NCI-H2029 treated with DMSO at 0.1 percent for 48 hours (cell line): ENCODE measurements around the gene CD200.

Experiments used
- DNase-seq: peaks from one replicate; lab custom pipeline; 2025; lab: John Stamatoyannopoulos, UW

The CD200 gene

DNA sequence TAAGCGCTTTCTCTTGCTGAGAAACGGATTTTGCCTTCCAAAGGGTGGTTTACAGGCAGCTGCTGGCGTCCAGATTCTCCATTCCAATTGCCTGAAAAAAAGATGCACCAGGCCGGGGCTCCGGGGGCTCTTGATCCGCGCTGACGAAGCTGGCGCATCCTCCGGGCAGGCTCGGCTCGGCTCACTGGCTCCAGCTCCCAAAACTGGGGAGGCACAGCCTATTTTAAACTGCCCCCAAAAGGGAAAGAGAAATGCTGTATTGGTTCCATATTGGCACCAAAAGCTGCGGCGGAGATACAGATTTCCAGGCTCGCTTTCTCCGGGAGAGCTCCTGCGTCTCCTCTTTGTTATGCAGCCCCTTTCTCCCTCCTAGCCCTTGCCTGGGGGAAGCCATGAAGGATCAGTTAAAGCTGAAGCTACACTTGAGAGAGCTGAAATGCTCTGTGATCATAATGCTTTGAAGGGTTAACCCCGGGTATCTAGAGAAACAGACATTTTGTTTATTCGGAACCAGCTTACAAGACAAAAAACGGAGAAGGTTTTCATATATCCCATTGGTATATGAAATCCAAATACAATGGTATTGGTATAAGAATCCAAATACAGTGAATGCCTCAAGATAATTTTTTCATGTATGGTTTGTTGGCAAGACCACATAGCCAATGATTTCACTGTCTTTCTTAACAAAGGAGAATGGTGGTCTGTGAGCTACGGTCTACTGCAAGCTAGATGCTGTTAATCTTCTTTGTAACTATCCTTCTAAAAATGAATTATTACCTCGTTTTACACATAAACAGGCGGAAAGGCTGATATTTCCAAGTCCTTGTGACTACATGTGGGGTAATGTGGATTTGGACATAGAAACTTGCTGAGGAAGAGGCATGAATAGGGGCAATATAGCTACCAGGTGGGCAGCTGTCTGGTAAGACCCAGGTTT lies 693 bp downstream of the CD200 start:
- no peak for DNase-seq

DNA sequence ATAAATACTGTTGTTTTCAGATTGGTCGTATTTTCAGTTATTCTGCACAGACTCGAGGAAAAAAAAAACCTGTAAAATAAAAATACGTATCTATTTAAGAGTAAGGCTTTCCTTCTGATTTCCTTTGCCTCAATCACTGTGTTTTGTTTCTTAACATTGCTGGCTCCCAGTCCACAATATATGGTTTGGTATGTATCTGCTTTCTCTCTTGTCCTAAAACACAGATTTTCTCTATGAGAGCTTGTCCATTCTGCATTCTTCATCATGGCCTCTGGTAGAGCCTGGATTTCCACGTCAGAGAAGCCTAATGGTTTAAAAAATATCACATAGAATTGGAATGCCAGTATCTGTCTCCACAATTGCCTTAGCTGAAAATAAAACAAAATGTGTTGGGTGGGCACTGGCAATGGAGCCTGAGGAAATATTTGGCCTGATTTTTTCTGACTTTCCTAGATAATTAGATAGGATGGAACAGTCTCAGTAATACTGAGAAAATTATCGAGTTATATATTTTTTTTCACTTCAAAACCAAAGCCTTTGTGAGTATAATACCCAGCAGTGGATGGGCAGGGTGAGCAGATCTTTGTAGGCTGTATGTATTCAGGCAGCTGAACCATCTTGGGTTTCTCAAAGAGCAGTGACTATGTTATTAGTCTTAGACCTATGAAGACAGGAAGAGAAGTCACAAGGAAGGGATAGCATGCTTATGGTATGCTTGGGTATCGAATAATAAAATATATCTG lies 1.9 kb downstream of the CD200 start:
- DNase-seq = no peak

DNA sequence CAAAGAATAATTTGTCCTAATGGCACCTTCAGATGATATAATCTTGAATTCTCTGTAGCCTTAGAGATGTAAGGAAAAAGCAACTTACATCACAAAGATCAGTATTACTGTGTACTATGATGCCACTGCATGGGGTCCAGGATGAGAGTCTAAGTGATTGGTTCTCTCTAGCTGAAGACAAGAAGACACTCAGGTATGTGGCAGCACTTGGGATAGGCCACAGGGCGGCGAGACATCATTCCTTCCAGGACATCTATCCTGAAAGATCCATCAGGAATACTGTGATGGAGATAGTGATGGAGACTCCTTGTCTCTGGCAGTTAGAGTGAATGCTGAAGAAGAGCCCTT lies 2.5 kb downstream of the CD200 start:
- DNase-seq = no peak

DNA sequence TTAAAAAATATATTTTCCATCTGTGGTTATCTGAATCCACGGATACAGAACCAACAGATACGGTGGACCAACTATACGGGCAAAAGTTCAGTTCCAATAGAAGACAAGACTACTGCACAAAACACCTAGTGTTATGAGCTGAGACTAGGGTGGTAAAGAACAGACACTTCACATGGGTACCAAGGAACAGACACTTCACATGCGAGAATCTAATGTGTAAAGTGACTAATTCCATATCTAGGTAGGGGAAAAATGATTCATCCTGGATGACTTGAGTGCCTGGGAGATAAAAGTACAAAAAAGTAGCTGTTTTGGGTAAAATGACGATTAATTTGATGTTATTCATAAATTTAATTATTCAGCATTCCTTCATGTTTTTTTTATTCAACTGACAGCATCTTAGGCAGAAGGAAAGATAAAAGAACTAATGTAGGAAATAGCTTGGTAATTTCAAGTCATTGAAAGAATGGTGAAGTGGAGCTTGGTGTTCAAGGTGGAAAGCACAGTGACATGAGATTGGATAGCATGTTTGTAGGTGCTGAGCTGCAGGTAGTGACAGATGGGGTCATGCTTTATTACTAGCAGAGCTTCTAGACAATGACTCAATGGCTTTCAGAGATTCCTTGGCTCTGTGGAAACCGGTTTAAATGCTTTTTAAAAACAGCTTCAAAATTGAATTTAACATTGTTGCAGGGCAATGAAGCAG lies 5.2 kb downstream of the CD200 start:
- DNase-seq = no peak

DNA sequence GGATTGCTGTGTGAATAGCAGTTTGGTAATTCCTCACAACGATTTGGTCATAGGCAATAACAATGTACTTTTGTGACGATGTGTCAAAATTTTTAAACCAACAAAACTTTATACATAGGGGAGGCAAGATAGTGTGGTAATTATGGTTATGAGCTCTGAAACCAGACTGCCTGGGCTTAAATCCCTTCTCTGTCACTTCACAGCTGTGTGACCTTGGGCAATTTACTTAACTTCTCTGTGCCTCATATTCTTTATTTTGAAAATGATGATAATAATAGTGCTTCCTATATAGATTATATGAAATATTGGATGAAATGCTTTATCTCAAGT lies 5.7 kb downstream of the CD200 start:
- no peak for DNase-seq

DNA sequence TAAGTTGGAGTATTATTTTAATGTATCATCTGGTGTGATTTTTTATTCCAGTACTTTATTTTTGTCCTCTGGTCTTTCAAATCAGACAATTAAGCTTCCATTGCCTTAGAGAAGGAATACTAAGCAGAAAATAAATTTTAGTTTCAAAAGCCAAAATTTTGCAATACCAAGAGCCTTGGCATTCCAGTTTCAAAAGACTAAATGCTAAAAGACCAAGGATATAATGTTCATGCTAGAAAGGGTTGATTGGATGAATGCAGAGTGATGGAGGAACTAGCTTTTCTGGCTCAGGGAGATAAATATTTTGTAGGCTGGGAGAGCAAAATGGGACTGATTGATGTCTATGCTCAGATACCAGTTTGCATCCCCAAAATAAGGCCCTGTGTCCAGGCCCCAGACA lies 6.2 kb downstream of the CD200 start:
- no peak for DNase-seq

DNA sequence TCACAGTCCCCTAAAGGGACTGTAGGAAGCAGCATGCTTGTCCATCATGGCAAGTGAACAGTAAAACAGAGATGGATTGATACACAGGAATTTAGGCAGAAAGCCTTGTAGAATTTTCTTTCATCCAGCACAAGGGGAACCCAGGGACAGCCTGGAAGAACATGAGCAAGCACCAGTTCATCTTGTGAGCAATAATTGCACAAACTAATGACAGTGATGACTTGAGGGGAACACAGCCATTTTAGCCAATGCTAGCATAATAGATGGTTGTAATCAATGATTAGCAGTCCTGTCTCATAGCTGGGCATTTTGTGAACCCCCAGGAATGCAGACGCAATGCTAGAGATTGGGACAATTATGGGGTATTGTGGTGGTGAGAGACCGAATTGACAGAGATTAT lies 6.7 kb downstream of the CD200 start:
- no peak for DNase-seq

DNA sequence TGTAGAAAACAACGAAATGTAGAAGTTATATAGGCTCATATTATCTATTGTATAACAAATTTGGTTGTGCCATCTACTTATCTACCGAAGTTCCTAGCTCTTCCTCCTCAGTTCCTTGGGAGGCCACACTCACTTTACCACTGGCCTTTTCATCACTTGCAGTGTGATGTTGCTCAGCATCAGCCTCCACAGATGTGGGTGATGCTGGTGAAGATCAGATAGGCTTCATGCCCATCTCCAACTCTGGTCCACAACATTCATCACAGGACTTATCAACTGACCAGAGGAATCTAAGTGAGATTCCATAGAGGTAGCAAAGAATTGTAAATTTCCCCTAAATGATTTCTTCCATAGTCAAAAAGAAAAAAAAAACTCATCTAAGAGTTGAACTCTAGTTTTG lies 8.4 kb downstream of the CD200 start:
- no peak for DNase-seq

DNA sequence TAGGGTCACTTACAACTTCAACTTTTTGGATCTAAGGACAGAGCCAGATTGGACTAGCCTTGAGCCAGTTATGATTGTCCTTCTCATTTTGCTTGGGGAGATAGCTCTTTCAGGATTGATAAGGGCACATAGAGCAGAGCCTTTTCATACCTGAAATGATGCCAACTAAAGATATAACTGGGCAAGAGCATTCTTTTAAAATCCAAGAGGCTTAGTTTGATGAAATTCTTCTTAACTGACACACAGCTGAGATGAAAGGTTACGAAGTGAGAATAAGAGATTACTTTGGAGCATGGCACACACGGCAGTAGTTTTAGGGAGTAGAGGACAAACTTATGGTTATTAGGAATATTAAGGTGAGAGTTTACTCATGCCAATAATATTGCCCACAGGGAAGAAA lies 12.7 kb downstream of the CD200 start:
- no peak for DNase-seq

DNA sequence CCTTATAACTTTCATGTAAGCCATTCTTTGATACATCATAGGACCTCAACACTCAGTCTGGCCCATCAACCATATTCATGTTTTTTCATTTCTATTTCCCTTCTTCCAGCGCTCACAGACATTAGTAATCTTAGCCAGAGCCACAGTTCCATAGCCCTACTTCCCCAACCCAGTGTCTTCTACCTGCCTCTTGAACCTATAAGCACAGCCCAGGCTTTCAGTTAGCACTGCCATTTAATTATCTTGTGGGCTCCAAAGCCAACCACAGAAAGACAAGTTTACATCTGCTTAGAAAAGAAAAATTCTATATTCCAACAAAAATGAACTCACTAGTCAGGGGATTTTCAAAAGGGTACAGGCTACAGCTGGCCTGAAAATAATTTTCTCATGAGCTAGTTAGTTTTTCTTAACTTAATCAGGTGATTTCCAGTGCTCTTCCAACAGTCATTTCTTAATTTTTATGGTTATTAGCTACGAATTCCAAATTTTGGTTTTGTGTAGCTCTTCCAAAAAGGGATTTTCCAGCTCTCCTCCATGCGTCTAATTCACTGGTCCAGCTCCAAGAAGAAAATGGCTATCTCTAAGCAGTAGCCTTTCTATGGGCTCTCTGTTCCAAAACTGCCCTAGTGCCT lies 13.7 kb downstream of the CD200 start:
- DNase-seq = no peak

DNA sequence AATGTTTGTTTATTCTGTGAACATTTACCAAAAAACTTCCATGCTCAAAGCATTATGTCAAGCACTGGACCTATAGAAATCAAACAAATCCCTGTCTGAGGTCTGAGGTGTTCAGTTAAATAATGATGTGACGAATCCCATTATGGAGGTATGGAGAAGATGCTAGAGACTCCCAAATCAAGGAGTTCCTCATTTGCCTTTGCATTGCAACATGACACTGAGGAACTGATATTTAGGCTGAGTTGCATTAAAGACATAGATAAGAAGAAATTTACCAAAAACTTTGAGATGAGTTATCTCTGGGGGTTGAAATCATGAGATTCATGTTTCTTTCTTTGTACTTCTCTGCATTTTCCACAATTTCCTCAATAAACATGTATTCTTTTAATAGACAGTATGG lies 16.0 kb downstream of the CD200 start:
- DNase-seq = no peak

DNA sequence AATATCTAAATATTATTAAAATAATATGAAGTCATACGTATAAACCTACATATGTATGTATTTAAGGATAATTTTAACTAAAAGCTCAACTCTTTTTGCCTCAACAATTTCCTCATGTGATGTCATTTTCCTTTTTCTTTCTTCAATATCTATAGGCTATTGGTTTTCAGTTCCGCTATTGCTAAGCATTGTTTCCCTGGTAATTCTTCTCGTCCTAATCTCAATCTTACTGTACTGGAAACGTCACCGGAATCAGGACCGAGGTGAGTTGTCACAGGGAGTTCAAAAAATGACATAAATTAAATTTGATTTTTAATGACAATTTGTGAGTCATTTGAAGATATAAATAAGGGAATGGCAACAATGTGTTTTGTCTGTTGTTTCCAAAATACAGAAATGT lies 16.6 kb downstream of the CD200 start:
- no peak for DNase-seq

DNA sequence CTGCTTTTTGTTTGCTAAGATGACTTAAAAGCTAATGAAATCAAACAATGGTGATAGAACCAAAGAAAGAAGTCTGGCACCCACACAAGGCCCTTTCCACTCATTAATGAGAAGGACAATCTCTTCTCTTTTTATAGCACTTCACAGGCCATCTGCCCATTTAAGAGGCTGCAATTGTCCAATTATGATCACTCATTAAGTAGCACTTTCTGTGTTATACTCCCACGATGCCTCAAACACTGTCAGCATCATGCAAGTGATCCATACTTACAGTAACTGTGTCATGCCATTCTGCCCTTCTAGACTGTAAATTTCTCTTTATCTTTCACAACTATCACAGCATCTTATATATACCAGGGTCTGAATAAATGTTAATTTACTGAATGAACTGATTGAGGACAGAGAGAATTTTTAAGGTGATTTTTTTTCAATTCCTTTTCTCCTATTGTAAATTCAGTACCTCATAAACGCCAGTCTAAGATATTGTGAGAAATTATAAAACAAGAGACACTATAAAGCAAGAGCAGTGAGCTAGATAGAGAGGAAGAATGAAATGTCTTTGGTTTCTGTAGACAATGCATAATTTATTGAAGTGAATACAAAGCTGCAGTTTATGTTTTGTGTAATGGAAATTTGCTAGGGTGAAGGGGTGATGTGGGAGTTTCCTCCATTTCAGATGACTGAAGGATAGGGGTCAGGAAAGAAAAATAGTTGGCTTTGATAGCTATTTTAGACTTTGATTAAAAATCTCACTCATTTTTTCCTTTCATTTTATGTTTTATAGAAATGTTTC lies 17.3 kb downstream of the CD200 start:
- DNase-seq = no peak

DNA sequence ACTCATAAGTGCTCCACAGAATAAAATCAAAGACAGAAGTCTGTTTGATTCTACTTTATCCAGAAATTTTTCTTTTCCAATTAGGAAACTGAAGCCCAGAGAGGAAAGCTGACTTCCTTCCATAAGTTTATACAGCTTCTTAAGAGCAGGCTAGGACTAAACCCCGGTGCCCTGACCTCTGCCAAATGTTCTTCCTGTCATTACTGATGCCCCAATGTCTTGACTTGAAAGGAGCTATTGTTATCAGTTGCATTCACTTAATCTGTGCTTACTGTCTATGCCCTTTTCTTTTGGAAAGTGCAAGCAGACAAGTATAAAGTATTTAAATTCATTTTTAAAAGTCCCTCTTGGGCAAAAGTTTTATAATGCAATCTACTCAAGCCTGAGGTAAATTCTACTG lies 18.1 kb downstream of the CD200 start:
- DNase-seq = no peak

DNA sequence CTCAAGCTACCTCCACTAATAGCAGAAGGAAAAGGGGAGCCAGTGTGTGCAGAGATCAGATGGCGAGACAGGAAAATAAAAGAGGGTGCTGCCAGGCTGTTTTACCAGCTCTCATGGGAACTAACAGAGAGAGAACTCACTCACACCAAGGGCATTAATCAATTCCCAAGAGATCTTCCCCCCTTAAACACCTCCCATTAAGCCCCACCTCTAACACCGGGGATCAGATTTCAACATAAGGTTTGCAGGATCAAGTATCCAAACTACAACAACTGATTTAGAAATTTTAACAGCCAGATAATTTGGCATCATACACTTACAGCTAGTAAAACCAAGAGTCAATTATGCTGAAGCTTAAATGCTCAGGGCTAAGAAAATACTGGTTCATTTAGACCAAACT lies 18.9 kb downstream of the CD200 start:
- DNase-seq = no peak

DNA sequence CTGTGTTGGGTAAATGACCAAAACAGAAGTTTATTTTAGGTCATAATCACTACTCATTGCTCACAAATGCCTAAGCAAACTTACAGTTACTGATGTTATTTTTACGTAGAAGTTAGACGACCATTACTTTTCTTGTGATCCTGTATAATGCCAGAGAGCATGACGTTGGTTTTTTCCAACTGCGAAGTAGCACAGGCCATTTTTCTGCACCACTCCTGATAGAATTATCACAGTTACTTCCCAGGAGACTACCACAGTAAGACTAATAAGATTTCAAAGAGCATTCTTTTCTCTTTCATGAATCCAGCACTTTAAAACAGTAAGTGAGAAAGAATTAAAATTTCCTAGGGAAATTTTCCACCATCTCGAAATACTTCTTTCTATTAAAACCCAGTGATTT lies 19.8 kb downstream of the CD200 start:
- no peak for DNase-seq

DNA sequence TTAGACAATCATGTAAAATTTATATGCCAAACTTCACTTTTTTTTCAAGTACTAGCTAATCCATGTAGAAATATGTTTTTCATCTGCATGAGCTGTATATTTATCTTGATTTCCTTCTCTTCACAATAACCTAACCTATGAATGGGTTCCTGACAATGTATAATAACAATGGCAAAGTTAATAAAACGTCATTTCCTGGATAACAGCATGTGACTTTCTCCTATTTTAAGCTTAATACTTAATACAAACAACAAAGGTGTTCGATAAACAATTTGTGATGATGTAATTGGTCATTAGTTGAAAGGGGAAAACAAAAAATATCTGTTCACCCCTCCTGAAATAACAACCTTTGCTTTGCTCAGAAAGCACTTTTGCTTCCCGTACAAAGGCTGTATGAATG lies 20.4 kb downstream of the CD200 start:
- DNase-seq = no peak

DNA sequence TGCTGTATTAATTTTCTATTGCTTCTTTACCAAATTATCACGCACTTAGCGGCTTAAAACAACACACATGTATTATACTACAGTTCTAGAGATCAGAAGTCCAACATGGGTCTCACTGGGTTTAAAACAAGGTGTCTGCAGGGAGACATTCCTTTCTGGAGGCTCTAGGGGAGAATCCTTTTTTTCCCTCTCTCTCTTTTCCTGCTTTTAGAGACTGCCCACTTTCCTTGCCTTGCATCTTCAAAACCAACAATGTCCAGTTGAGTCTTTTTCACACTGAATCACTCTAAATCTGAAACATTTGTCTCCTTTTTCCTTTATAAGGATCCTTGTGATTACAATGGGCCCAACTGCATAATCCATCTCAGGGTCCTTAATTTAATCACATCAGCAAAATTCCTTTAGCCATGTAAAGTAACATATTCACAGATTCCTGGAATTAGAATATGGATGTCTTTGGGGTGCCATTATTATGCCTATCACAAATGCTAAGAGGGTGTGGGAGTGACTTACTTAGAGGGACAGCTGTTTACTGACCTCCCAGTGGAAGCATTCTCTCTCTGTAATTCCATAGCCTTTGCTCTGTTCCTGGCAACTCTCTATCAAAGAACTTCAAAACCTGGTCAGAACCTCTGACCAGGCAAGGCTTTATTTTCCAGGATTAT lies 21.8 kb downstream of the CD200 start:
- DNase-seq = no peak

DNA sequence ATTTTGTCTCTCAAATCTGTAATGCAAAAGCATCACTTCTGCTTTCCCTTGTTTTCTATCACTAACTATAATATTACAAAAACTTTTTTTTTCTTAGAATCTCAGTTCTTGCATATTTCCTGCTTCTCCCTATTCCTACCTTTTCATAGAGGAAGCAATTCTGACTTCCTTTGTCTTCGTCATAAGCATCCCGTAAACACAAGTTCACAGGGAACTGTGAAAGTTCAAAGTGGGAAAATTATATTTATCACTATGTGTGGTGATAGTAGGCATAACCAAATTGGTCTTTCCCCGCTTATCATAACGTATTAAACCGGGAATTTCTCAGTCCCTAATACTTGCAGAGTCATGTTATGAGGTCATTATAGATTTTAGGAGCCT lies 22.3 kb downstream of the CD200 start:
- DNase-seq = no peak

DNA sequence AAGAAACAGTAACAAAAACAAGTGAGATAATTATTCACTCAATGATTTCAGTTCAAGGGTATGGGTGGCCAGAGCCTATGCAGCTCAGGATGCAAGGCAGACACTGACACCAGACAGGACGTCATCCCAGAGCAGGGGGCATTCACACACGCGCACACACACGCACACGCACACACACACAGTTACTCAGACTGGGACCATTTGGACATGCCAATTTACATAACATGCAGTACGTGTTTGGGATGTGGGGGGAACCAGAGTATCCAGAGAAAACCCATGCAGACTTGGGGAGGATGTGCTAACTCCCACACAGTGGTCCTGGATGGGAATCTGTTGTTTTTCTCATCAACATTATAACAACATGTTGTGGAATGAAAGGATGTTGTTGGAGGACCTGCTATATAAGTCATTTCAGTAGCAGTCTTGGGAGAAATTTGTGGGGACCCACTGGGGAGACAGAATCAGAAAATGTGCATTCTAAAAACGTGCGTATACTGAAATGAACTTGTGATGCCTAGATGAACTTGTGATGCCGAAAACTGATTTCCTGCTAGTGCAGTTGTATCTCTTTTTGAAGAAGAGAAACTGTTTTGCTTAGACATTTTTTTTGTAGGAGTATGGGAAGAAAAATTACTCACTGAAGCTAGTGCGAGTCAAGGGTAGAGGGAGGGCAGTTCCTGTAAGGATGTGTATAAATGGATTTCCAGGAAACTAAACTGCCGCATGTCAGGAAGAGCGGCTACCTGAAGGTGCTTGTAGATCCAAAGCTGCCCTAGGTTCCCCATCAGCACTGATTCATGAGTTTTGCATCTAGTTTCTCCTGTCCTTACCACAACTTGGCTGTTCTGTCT lies 25.2 kb downstream of the CD200 start:
- no peak for DNase-seq
